A549 (cell line): ENCODE data around the gene KIF4A. TPM values are rescaled to one million over a fixed set of nuclear protein-coding genes. Genes with fewer than 3 reads are reported as not detected.

Source experiments
- ATAC-seq, 2 experiments: fragments of 200-7000 bp in 1 of 2; fragments of >200 bp in 1 of 2; cut with Nextera tagmentation in 1 of 2; cut with Tn5 transposase in 1 of 2; 3 replicates each; pipeline versions ENCODE4 v1.8.0 to v1.9.1; 2018 to 2020; ENCODE audit warnings: mild to moderate bottlenecking in 1 of 2, moderate library complexity in 1 of 2
- CTCF ChIA-PET: fragments of 300-600 bp; sonication (Branson Sonifier 250); formaldehyde crosslinking; extraction: SDS; loops from one replicate; lab custom pipeline; 2021; ENCODE audit warnings: antibody characterized with exemption, inconsistent platforms; lab: Yijun Ruan, JAX
- POLR2A ChIA-PET: fragments of 350-600 bp; formaldehyde crosslinking; extraction: SDS; loops from one replicate; lab custom pipeline; 2021; ENCODE audit warnings: antibody characterized with exemption, inconsistent platforms; lab: Yijun Ruan, JAX
- DNase-seq, 2 experiments: peaks; one replicate each; pipeline versions ENCODE4 v3.0.0 to v3.0.0-alpha.2; 2011 to 2016; ENCODE audit warnings: low read depth in 1 of 2, low spot score in 1 of 2
- FAIRE-seq: peaks from 2 replicates; lab custom pipeline; 2011; peaks lifted over from hg19 to GRCh38; lab: Jason Lieb, UNC
- H3K27ac ChIP-seq, 2 experiments: fragments of >200 bp; sonication (Bioruptor Twin); formaldehyde crosslinking; 3 replicates each; pipeline ENCODE4 v1.5.1; 2016 to 2017
- H3K4me1 ChIP-seq: fragments of >200 bp; sonication (Bioruptor Twin); formaldehyde crosslinking; 3 replicates; pipeline ENCODE4 v1.6.1; 2016
- H3K4me2 ChIP-seq: fragments of >200 bp; sonication (Bioruptor Twin); formaldehyde crosslinking; 3 replicates; pipeline ENCODE4 v1.6.1; 2016
- H3K4me3 ChIP-seq: fragments of >200 bp; sonication (Bioruptor Twin); formaldehyde crosslinking; 3 replicates; pipeline ENCODE4 v1.5.1; 2016
- H3K9me3 ChIP-seq: fragments of >200 bp; sonication (Bioruptor Twin); formaldehyde crosslinking; 3 replicates; pipeline ENCODE4 v1.6.1; 2016
- CBX2 ChIP-seq: fragments of 200-600 bp; sonication (generic); IDR thresholded peaks from 2 replicates; pipeline ENCODE4 v1.6.1; 2016; ENCODE audit warnings: low read depth, mild to moderate bottlenecking, borderline replicate concordance
- CBX8 ChIP-seq: fragments of 200-600 bp; sonication (generic); IDR thresholded peaks from 2 replicates; pipeline ENCODE4 v1.6.1; 2016
- CHD2 ChIP-seq: fragments of 150-350 bp; IDR thresholded peaks from 2 replicates; pipeline ENCODE4 v1.6.1; 2014; ENCODE audit warnings: low read length; ENCODE audit not compliant: partially characterized antibody
- HDAC2 ChIP-seq: fragments of 200-600 bp; sonication (generic); IDR thresholded peaks from 2 replicates; pipeline ENCODE4 v1.6.1; 2016
- HEYL ChIP-seq: fragments of 250-450 bp; sonication (Bioruptor Pico); IDR thresholded peaks from 2 replicates; pipeline ENCODE4 v1.8.0; 2021; ENCODE audit warnings: mild to moderate bottlenecking, moderate library complexity
- HOXB13 ChIP-seq: fragments of 250-450 bp; sonication (Bioruptor Pico); IDR thresholded peaks from 2 replicates; pipeline ENCODE4 v1.5.0; 2020; ENCODE audit warnings: low read depth, mild to moderate bottlenecking, moderate library complexity
- MAFK ChIP-seq: fragments of 450-650 bp; IDR thresholded peaks from 2 replicates; pipeline ENCODE4 v1.6.1; 2014; ENCODE audit not compliant: partially characterized antibody
- NPAS2 ChIP-seq: fragments of 250-450 bp; sonication (Bioruptor Pico); IDR thresholded peaks from 2 replicates; pipeline ENCODE4 v1.8.0; 2022; ENCODE audit warnings: mild to moderate bottlenecking, moderate library complexity, borderline replicate concordance
- NR3C1 ChIP-seq: fragments of >200 bp; sonication (Bioruptor Twin); formaldehyde crosslinking; IDR thresholded peaks from 3 replicates; pipeline ENCODE4 v1.6.1; 2017
- POLR2A ChIP-seq: IDR thresholded peaks from 2 replicates; pipeline ENCODE4 v1.6.1; 2012; ENCODE audit warnings: mild to moderate bottlenecking, low read length
- POLR2AphosphoS2 ChIP-seq: conservative IDR thresholded peaks from 2 replicates; pipeline ENCODE4 v1.6.1; 2012; ENCODE audit warnings: low read length, improper control_type of control experiment, inconsistent platforms
- RCOR1 ChIP-seq: fragments of 150-350 bp; IDR thresholded peaks from 2 replicates; pipeline ENCODE4 v1.6.1; 2014; ENCODE audit warnings: antibody characterized with exemption, low read length, low read depth
- RFX5 ChIP-seq: fragments of 450-650 bp; IDR thresholded peaks from 2 replicates; pipeline ENCODE4 v1.7.1; 2014; ENCODE audit warnings: antibody characterized with exemption, mild to moderate bottlenecking, moderate library complexity
- TFCP2L1 ChIP-seq: fragments of 250-450 bp; sonication (Bioruptor Pico); IDR thresholded peaks from 2 replicates; pipeline ENCODE4 v1.5.0; 2021; ENCODE audit warnings: mild to moderate bottlenecking
- ZFP36 ChIP-seq: fragments of 450-650 bp; IDR thresholded peaks from 2 replicates; pipeline ENCODE4 v1.6.1; 2014; ENCODE audit warnings: borderline replicate concordance; ENCODE audit not compliant: partially characterized antibody
- ZNF302 ChIP-seq: fragments of 250-450 bp; sonication (Bioruptor Pico); IDR thresholded peaks from 2 replicates; pipeline ENCODE4 v1.9.0; 2021; ENCODE audit warnings: inconsistent platforms, mild to moderate bottlenecking, moderate library complexity
- WGBS: methylation state at CpG from one replicate; pipeline ENCODE4 v1.1.6; 2017; ENCODE audit errors: missing lambda C conversion rate; 5-methylcytosine and 5-hydroxymethylcytosine counted together
- polyA plus RNA-seq, 4 experiments: library from polyadenylated mRNA; depleted of rRNA in 3 of 4; stranded (reverse); fragments of >200 nt; fragmentation: RNase III in 1 of 4; extraction: RNeasy Plus Mini Kit Qiagen cat#74134 plus additional on column Dnase treatment in 1 of 4; gene quantifications; 2 replicates in 3 of 4; 3 replicates in 1 of 4; pipeline ENCODE4 v1.2.3, GENCODE V29; 2011 to 2017
- TF ChIP-seq, protein P1 (sequence below): fragments of >200 bp; sonication (Bioruptor Twin); formaldehyde crosslinking; IDR thresholded peaks from 3 replicates; pipeline ENCODE4 v1.6.1; 2016
- TF ChIP-seq, protein P2 (sequence below): fragments of >200 bp; sonication (Bioruptor Twin); formaldehyde crosslinking; IDR thresholded peaks from 3 replicates; pipeline ENCODE4 v1.5.1; 2016
- TF ChIP-seq, protein P3 (sequence below): fragments of 150-350 bp; IDR thresholded peaks from 2 replicates; pipeline ENCODE4 v1.6.1; 2014; ENCODE audit warnings: low read depth, mild to moderate bottlenecking, low read length
- TF ChIP-seq, protein P4 (sequence below): IDR thresholded peaks from 2 replicates; pipeline ENCODE4 v1.6.1; 2012

KIF4A gene
- polyA plus RNA-seq, 2 of the 4 experiments (the other 2 are of a cell fraction), result 27.9 to 46.6 TPM

DNA sequence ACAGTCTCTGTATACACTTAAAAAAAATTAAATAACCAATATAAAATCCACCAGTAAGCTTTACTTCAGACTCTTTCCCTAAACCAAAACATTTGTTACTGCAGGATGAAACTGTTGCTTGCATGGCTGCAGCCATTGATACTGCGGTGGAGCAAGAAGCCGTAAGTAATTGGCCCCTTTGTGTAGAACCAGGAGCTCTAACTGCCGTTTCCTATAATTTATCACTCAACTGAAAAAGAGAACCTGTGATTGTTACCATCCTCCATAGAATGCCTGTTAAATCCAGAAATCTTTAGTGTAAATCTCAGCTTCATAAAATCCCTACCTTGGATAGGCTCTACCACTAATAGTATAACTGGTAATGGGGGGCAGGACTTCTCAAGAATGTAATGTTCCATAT, 62.6 kb downstream of the KIF4A start:
- Histone ChIP-seq H3K4me3 (no peak overlapping the region), H3K4me1 (no peaks in the 10 kb centered on the region), H3K4me2 (no peak overlapping the region), H3K27ac (no peak overlapping the region), H3K9me3 (no peaks in the 10 kb centered on the region)
- WGBS, result 92% methylated on average over 3 of the region's 3 CpGs
- ChIA-PET CTCF (no interaction called here), POLR2A (no interaction called here)
- DNase-seq (no peak), ATAC-seq (no peak), FAIRE-seq (peak; percentile 46)
- no peak for TF ChIP-seq RFX5

DNA sequence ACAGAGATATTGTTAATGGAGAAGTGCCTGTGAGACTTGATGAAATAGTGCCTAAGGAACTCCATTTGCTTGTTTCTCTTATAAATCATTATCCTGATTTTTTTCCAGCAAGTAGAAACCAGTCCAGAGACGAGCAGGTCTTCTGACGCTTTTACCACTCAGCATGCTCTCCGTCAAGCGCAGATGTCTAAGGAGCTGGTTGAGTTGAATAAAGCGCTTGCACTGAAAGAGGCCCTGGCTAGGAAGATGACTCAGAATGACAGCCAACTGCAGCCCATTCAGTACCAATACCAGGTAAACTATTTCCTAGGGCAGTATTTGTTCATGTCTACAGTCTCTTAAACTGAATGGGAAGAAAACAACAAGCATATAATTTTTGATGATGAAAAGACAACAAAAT, 63.6 kb downstream of the KIF4A start:
- no peak overlapping the region for H3K27ac ChIP-seq
- POLR2A ChIA-PET, result no interaction called here
- TF ChIP-seq, protein P1, sequence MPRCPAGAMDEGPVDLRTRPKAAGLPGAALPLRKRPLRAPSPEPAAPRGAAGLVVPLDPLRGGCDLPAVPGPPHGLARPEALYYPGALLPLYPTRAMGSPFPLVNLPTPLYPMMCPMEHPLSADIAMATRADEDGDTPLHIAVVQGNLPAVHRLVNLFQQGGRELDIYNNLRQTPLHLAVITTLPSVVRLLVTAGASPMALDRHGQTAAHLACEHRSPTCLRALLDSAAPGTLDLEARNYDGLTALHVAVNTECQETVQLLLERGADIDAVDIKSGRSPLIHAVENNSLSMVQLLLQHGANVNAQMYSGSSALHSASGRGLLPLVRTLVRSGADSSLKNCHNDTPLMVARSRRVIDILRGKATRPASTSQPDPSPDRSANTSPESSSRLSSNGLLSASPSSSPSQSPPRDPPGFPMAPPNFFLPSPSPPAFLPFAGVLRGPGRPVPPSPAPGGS, result no peak
- no peak for TF ChIP-seq ZFP36
- TF ChIP-seq MAFK, result no peak
- TF ChIP-seq, protein P2, sequence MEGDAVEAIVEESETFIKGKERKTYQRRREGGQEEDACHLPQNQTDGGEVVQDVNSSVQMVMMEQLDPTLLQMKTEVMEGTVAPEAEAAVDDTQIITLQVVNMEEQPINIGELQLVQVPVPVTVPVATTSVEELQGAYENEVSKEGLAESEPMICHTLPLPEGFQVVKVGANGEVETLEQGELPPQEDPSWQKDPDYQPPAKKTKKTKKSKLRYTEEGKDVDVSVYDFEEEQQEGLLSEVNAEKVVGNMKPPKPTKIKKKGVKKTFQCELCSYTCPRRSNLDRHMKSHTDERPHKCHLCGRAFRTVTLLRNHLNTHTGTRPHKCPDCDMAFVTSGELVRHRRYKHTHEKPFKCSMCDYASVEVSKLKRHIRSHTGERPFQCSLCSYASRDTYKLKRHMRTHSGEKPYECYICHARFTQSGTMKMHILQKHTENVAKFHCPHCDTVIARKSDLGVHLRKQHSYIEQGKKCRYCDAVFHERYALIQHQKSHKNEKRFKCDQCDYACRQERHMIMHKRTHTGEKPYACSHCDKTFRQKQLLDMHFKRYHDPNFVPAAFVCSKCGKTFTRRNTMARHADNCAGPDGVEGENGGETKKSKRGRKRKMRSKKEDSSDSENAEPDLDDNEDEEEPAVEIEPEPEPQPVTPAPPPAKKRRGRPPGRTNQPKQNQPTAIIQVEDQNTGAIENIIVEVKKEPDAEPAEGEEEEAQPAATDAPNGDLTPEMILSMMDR, result no peak
- CTCF ChIA-PET, result interaction anchor here (0.5 kb wide), 1 partner anchor 375 kb away, joined by 4 read pairs; no protein-coding TSS in a partner anchor
- 96% methylated on average over 5 of the region's 5 CpGs for WGBS
- H3K9me3 ChIP-seq, result no peaks in the 10 kb centered on the region
- DNase-seq (no peak), ATAC-seq (no peak), FAIRE-seq (no peak)
- no peaks in the 10 kb centered on the region for H3K4me1 ChIP-seq
- H3K4me2 ChIP-seq, result no peak overlapping the region
- no peak overlapping the region for H3K4me3 ChIP-seq

DNA sequence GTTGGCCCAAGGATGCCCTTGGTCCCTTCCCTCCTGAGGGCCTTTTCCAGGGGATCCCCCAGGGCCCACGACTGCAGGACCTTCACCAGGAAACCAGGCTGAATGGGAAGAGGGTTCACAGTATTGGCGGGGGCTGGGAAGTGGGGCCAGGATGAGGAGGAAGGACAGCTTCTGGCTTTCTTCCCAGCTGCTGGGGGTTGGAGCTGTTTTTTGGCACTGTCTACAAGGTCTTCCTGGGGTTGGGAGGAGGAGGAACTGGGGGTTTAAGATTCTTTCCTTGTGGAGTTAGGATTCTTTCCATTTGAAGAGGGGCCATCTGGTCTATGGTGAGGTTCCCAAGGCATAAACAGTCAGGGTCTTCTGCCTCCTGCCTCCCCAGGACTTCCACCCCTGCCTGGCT, 64.8 kb downstream of the KIF4A start:
- no peak for DNase-seq
- Histone ChIP-seq H3K4me1 (no peaks in the 10 kb centered on the region), H3K27ac (no peak overlapping the region), H3K4me3 (no peak overlapping the region), H3K9me3 (no peaks in the 10 kb centered on the region), H3K4me2 (no peak overlapping the region)
- FAIRE-seq, result no peak
- no peak for TF ChIP-seq ZFP36
- no peak for TF ChIP-seq TFCP2L1 (CRISPR knock-in tag)
- TF ChIP-seq NR3C1, result no peak
- TF ChIP-seq HEYL (CRISPR knock-in tag), result no peak
- TF ChIP-seq, protein P3, sequence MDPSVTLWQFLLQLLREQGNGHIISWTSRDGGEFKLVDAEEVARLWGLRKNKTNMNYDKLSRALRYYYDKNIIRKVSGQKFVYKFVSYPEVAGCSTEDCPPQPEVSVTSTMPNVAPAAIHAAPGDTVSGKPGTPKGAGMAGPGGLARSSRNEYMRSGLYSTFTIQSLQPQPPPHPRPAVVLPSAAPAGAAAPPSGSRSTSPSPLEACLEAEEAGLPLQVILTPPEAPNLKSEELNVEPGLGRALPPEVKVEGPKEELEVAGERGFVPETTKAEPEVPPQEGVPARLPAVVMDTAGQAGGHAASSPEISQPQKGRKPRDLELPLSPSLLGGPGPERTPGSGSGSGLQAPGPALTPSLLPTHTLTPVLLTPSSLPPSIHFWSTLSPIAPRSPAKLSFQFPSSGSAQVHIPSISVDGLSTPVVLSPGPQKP, result no peak
- no peak for TF ChIP-seq HDAC2
- ChIA-PET POLR2A (no interaction called here), CTCF (no interaction called here)
- 90% methylated on average over 2 of the region's 2 CpGs for WGBS
- no peak for ATAC-seq

DNA sequence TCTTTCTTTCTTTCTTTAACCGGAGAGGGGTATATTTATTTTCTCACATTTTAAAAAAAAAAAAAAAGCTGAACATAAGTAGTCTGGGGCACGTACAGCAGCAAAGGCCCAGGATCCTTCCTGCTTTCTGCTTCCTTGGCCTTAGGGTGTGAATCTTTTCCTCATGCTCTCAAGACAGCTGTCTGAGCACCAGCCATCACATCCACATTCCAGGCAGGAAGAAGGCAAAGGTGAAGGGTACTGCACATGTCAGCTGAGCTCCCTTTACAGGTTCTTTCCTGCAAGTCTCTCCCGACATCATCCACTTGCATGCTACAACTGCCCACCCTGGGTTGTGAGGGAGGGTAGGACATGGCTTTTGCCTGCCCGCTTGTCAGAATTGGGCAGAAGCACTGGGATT, 69.6 kb downstream of the KIF4A start:
- H3K9me3 ChIP-seq, result no peaks in the 10 kb centered on the region
- H3K4me3 ChIP-seq, result no peak overlapping the region
- ChIA-PET POLR2A (no interaction called here), CTCF (interaction anchor here (1.0 kb wide), 1 partner anchor 9 kb away, joined by 3 read pairs; no protein-coding TSS in a partner anchor)
- H3K4me2 ChIP-seq, result no peak overlapping the region
- H3K4me1 ChIP-seq, result no peaks in the 10 kb centered on the region
- DNase-seq (no peak), FAIRE-seq (no peak), ATAC-seq (no peak)
- H3K27ac ChIP-seq, result no peak overlapping the region
- TF ChIP-seq, protein P4, sequence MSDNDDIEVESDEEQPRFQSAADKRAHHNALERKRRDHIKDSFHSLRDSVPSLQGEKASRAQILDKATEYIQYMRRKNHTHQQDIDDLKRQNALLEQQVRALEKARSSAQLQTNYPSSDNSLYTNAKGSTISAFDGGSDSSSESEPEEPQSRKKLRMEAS, result no peak
- TF ChIP-seq CBX2 (no peak), NPAS2 (CRISPR knock-in tag) (no peak), HOXB13 (CRISPR knock-in tag) (no peak), RFX5 (no peak), CHD2 (no peak), RCOR1 (no peak), POLR2AphosphoS2 (no peak), POLR2A (no peak), CBX8 (no peak), ZNF302 (no peak)
- 97% methylated on average over 3 of the region's 4 CpGs for whole genome bisulfite sequencing
